8988T (cell line): ENCODE measurements around the gene FOSL1.

Experiments used
- DNase-seq: peaks from one replicate; pipeline ENCODE4 v3.0.0; 2011

The FOSL1 gene

GRCh38 chr11:65919141-65919572, 19.0 kb upstream of the FOSL1 start, which contains the start of gene DRAP1:
Gene DRAP1, plus strand, starts transcription at chr11:65919426. Its CDS starts 76 bp downstream, at chr11:65919502.
- peak; percentile 92 for DNase-seq

- DNase-seq = no peak
Observed at GRCh38 chr11:65918211-65919140, 18.3 kb upstream of the FOSL1 start, which contains the start of gene C11orf68. Gene C11orf68, minus strand, starts transcription at chr11:65919062. Its CDS starts 31 bp downstream, at chr11:65919031.

DNA sequence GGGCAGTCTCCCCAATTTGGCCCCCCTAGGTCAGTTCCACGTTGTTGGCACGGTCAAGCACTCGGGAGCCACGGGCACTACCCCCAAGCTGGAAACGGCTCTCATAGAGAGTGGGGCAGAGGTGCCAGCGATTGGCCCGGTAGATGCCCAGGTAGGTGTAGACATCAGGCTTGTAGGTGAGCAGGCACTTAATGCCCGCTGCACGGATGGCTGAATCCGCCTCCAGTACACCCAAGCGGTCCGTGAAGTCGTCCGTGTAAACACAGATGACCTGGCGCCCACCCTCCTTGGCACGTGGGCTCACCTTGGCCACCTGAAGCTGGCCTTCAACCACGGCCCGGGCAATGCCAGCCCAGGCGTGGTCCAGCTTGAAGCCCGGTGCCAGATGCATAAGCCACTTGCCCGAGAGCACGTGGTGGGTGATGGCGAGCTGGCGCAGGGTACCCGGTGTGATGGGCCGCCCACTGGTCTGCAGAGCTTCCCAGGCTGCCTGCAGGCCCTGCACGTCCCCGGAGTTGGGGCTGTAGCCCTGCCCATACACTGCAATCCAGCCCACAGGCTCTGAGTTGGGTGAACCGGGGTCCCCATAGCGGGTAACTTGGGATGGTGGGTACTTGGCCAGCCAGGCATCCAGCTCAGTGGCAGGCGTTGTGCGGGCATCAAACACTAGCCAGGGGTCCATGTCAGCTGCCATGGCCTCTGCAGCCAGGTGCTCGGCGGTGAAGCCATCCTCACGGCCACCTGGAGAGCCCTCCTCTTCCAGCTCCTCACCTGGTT, 17.4 kb upstream of the FOSL1 start:
- no peak for DNase-seq

DNA sequence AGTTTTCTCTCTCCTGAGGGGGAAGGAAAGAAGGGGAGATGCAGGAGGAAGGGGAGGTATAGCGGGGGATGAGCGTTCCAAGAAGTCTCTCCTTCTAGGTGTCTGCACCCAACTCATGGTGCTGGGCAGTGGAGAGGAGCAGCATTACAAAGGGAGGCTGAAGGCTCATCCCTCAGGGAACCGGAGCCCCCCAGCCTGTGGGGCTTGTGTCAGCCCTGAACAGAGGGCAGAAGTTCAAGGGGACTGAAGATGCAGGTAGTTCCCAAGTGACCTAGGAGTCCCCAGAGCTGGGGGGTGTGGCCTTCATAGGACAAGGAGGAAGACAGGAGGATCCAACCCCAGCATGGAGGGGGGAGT, 16.9 kb upstream of the FOSL1 start:
- DNase-seq = no peak

GRCh38 chr11:65916391-65916790, 16.2 kb upstream of the FOSL1 start:
- DNase-seq = no peak

DNA sequence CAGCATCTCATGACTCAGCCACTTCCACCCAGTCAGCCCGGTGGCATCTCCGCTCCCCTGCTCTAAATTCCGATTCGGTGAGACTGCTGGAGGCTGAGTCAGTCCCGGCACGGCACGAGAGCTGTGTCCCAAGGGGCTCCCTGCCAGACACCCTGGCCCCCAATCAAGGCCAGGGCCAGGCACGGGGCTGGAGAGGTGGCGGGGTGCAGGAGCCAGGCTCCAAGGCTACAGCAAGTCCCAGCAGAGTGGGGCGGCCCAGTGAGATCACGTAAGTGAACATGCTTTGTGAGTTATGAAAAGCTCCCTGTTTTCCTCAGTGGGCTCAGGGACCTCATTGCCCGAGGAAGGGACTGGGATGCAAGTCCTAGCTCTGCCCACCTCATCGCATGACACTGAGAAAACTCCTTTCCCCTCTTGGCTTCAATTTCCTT, 15.6 kb upstream of the FOSL1 start:
- peak; percentile 99 for DNase-seq

DNA sequence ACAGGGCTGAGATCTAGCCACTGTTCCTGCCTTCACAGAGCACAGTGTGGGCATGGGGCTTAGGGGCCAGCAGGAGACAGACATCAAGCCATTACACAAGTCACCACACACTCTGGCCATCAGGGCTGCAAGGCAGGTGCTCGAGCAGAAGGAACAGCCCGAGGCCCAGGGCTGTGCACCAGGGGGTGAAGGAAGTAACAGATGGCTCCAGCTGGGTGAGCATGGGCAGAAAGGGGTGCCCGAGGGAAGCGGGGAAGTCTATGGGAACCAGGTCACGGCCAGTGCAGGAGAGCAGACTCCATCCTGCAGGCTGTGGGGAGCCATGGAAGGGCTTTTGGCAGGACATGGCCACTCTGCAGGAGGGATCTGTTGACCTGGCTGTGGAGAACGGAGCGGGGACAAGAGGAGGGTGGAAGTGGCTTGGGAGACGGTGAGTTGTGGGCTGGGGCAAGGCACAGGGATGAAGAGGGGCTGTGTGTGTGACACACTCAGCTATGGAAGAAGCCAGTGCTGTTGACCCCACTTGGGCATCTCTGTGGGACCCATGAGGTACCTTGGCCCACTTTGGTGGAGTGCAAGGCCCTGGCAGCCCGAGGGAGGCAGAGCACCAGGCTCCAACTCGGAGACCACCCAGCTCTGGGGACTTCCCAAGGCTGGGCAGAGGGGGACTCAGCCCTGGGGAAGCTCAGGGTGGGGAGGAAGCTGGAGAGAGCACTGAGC, 15.1 kb upstream of the FOSL1 start:
- DNase-seq = no peak

DNA sequence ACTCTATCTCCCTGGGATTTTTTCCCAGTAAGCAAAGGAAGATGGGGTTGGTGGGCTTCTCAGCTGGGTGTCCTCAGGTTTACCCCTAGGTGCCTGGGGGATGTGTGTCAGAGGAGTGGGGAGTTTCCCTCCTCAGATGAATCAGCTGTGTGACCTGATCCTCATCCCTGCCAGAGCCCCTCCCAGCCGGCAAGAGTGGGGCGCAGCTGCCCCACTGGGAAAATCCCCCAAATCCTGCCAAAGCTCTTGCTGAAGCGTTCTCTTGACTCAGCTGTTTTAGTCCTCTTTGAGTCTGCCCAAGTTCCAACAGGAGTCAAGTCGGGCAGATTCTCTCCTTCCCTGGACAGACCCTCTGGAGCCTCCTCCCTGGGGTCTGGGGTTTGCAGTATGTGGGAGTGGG, 12.7 kb upstream of the FOSL1 start:
- DNase-seq = peak; percentile 42

- DNase-seq = peak; percentile 87
Observed at GRCh38 chr11:65911682-65912568, 11.7 kb upstream of the FOSL1 start.

GRCh38 chr11:65907878-65908277, 7.7 kb upstream of the FOSL1 start:
- no peak for DNase-seq

DNA sequence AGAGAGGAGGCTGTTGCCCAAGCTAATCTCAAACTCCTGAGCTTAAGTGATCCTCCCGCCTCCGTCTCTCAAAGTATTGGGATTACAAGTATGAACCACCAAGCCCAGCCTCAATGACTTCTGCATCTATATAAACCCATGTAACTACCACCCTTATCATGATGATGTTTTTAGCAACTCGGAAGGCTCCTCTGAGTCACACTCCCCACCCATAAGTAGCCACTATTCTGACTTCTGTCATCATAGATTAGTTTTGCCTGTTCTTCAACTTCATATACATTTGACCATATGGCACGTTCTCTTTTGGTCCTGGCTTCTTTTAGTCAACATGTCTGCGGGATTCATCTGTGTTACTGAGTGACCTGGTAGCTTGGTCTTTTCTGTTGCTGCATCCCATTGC, 6.4 kb upstream of the FOSL1 start:
- DNase-seq = no peak

- DNase-seq = no peak
Observed at GRCh38 chr11:65903715-65904114, 3.5 kb upstream of the FOSL1 start.

- DNase-seq = no peak
Observed at GRCh38 chr11:65903068-65903481, 2.9 kb upstream of the FOSL1 start.

- no peak for DNase-seq
Observed at GRCh38 chr11:65900899-65901180, 652 bp upstream of the FOSL1 start.

DNA sequence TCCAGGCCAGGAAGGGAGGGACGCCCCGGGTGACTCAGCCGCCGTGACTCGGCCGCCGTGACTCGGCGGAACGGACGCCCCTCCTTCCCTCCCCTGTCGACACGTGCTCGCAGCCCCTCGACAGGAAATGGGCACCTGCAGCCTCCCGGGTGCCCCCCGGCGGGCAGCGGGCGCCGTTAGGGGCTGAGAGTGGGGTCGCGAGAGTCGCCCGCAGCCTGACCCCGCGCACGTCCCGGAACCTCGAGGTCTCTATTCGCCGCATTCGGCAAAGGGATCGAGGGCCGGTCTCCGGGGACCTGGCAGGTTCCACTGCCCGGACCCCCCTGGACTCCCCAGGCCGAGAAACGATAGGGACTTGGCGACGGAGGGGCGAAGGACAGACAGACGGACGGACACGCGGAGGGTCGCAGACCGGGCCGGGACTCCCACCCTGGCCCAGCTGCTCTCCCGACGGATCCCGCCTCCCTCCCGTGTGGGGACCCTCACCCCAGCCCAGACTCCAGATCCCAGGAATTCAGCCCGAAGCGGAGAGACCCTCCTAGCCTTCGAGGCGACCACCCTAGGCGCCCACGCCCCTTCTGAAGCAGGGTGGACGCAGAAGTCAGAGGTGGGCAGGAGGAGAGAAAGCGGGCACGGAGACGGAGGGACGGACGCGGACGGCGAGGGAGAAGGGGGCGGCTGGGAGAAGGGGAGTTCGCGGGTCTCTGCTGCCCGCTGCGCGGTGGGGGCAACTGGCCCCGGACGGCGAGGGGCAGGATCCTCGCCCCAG, 648 bp downstream of the FOSL1 start:
- DNase-seq = peak; percentile 90

DNA sequence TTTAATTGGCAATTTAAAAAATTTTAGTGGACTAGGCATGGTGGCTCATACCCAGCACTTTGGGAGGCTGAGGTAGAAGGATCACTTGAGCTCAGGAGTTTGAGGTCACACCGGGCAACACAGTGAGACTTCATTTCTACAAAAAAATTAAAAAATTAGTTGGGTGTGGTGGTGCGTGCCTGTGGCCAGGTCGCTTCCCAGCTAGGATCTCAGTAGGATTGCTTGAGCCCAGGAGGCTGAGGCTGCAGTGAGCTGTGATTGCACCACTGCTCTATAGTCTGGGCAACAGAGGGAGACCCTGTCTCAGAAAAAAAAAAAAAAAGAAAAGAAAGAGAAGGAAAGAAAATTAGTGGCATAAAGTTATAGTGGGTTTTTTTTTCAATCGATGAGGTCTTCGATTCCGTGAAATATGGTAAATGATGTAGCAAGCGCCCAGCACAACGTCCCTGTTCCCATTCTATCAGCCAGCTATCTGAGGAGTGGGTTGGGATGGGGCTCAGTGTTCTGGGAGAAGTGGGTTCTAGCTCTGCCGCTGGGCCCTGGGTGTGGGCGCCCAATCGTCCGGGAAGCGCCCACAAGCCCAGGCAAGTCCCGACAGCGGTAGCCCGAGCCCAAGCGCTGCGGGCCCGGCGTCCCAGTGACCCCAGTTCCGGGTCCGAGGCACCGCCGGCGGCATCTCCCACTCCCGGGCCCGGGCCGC, 1.4 kb downstream of the FOSL1 start:
- no peak for DNase-seq

- no peak for DNase-seq
Observed at GRCh38 chr11:65897020-65897471, 3.1 kb downstream of the FOSL1 start.

DNA sequence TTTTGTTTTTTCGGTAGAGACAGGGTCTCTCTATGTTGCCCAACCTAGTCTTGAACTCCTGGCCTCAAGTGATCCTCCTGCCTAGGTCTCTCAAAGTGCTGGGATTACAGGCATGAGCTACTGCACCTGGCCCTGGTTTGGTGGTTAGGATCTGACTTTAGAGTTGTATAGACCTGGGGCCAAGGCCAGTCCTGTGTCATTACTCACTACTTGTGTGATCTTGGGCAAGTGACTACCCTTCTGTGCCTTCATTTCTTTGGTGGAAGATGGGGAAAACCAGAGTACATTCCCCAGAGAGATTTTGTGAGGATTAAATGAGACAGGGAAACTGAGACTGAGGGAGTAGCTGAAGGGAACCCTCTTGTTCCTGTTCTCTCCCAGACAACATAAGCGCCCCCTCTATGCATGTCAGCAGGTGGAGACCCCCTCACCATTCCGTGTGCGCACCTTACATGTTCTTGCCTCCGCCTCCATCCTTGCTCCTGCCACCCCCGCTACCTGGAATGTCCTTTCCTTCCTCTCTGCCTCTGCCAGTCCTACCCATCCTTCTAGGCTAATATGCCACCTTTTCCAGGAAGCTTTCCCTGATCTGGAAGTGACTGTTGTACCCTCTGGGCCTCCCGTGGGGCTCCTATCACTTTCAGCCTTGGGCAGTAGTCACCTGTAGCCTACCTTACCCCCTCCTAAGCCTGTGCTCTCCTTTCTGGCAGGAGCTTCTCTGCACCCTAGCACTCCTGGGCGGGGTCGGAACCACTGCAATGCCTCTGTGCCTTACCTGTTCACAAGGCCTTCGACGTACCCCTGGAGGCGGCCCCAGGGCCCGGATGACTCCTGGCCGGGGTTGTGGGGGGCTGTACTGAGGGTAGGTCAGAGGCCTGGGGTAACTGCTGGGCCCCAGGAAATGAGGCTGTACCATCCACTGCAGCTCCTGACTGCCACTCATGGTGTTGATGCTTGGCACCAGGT, 3.9 kb downstream of the FOSL1 start:
- no peak for DNase-seq

GRCh38 chr11:65895482-65895981, 4.7 kb downstream of the FOSL1 start:
- no peak for DNase-seq
